OCI-LY1 (cell line): ENCODE measurements around the gene CDK5R2.

Experiments used
- H2AFZ ChIP-seq: fragments of 200-600 bp; sonication (generic), shearing (Covaris generic); 2 replicates; pipeline ENCODE4 v1.6.0; 2014; ENCODE audit warnings: antibody characterized with exemption, mild to moderate bottlenecking, low read length
- H3F3A ChIP-seq: fragments of 200-600 bp; sonication (generic), shearing (Covaris generic); 2 replicates; pipeline ENCODE4 v1.6.0; 2014; ENCODE audit warnings: mild to moderate bottlenecking, antibody characterized with exemption, low read length, moderate library complexity; ENCODE audit not compliant: insufficient read depth
- H3K27ac ChIP-seq: fragments of 200-600 bp; sonication (generic); 2 replicates; pipeline ENCODE4 v1.5.1; 2014; ENCODE audit warnings: low read length, mixed run types, mild to moderate bottlenecking, low read depth; ENCODE audit not compliant: poor library complexity, severe bottlenecking
- H3K27me3 ChIP-seq: fragments of 200-600 bp; sonication (generic); 2 replicates; pipeline ENCODE4 v1.6.0; 2014; ENCODE audit warnings: antibody characterized with exemption, mild to moderate bottlenecking, low read length, moderate library complexity; ENCODE audit not compliant: insufficient read depth
- H3K36me3 ChIP-seq: fragments of 200-600 bp; sonication (generic); 2 replicates; pipeline ENCODE4 v1.6.1; 2014; ENCODE audit warnings: mild to moderate bottlenecking, antibody characterized with exemption, low read length, moderate library complexity, mixed read lengths; ENCODE audit not compliant: insufficient read depth
- H3K4me1 ChIP-seq: fragments of 200-600 bp; sonication (generic); 2 replicates; pipeline ENCODE4 v1.5.1; 2014; ENCODE audit warnings: mild to moderate bottlenecking, low read length, moderate library complexity; ENCODE audit not compliant: insufficient read depth, severe bottlenecking
- H3K4me2 ChIP-seq: fragments of 200-600 bp; sonication (generic), shearing (Covaris generic); 2 replicates; pipeline ENCODE4 v1.6.1; 2014; ENCODE audit warnings: low read length
- H3K4me3 ChIP-seq: fragments of 200-600 bp; sonication (generic); 2 replicates; pipeline ENCODE4 v1.5.1; 2014; ENCODE audit warnings: low read length, low read depth, mild to moderate bottlenecking, mixed read lengths; ENCODE audit not compliant: poor library complexity, severe bottlenecking
- H3K79me2 ChIP-seq: fragments of 200-600 bp; shearing (Covaris generic); 2 replicates; pipeline ENCODE4 v1.6.1; 2016; ENCODE audit warnings: mixed run types, low read length, mixed read lengths; ENCODE audit not compliant: insufficient read depth
- H3K9ac ChIP-seq: fragments of 200-600 bp; sonication (generic), shearing (Covaris generic); 2 replicates; pipeline ENCODE4 v1.6.1; 2014; ENCODE audit warnings: mild to moderate bottlenecking, low read length, mixed read lengths
- H3K9me2 ChIP-seq: fragments of 200-600 bp; sonication (generic), shearing (Covaris generic); 2 replicates; pipeline ENCODE4 v1.6.1; 2014; ENCODE audit warnings: low read depth, mild to moderate bottlenecking, low read length, mixed read lengths
- H3K9me3 ChIP-seq: fragments of 200-600 bp; shearing (Covaris generic); 2 replicates; pipeline ENCODE4 v1.6.1; 2014; ENCODE audit warnings: low read length, mixed read lengths
- H4K20me1 ChIP-seq: fragments of 200-600 bp; sonication (generic), shearing (Covaris generic); 2 replicates; pipeline ENCODE4 v1.6.0; 2016; ENCODE audit warnings: mild to moderate bottlenecking, low read length; ENCODE audit not compliant: insufficient read depth
- CTCF ChIP-seq: fragments of 200-600 bp; sonication (generic), shearing (Covaris generic); IDR thresholded peaks from 2 replicates; pipeline ENCODE4 v1.5.1; 2017; ENCODE audit warnings: mild to moderate bottlenecking, antibody characterized with exemption, low read length, moderate library complexity, mixed read lengths
- EZH2 ChIP-seq: fragments of 200-600 bp; sonication (generic), shearing (Covaris generic); IDR thresholded peaks from 2 replicates; pipeline ENCODE4 v1.8.0; 2017; ENCODE audit warnings: borderline replicate concordance, mixed run types, mild to moderate bottlenecking, antibody characterized with exemption, low read length, moderate library complexity, mixed read lengths

Gene CDK5R2

GRCh38 chr2:218924757-218925156 is 34.7 kb upstream of the CDK5R2 start:
- Histone ChIP-seq H3K4me3 (no peak overlapping the region), H3F3A (no peaks in the 10 kb centered on the region), H3K4me2 (no peak overlapping the region), H4K20me1 (no peaks in the 10 kb centered on the region), H3K9me3 (no peaks in the 10 kb centered on the region), H3K36me3 (no peaks in the 10 kb centered on the region), H3K9ac (no peak overlapping the region), H3K27ac (no peak overlapping the region), H3K9me2 (no peaks in the 10 kb centered on the region), H3K79me2 (no peaks in the 10 kb centered on the region), H3K4me1 (no peaks in the 10 kb centered on the region), H3K27me3 (no peaks in the 10 kb centered on the region), H2AFZ (no peak overlapping the region)
- TF ChIP-seq CTCF (no peak), EZH2 (no peak)

- H3K36me3 ChIP-seq, result no peaks in the 10 kb centered on the region
- H3K9ac ChIP-seq, result no peak overlapping the region
- TF ChIP-seq CTCF (no peak), EZH2 (no peak)
- H3K27me3 ChIP-seq, result no peaks in the 10 kb centered on the region
- H3K9me2 ChIP-seq, result no peaks in the 10 kb centered on the region
- no peaks in the 10 kb centered on the region for H3F3A ChIP-seq
- no peak overlapping the region for H2AFZ ChIP-seq
- no peaks in the 10 kb centered on the region for H3K9me3 ChIP-seq
- H3K4me3 ChIP-seq, result no peak overlapping the region
- H4K20me1 ChIP-seq, result no peaks in the 10 kb centered on the region
- H3K4me1 ChIP-seq, result no peaks in the 10 kb centered on the region
- no peaks in the 10 kb centered on the region for H3K79me2 ChIP-seq
- H3K4me2 ChIP-seq, result no peak overlapping the region
- H3K27ac ChIP-seq, result no peak overlapping the region
Measured at GRCh38 chr2:218925434-218925833, 34.0 kb upstream of the CDK5R2 start.

- no peaks in the 10 kb centered on the region for H3K9me3 ChIP-seq
- no peak overlapping the region for H3K4me2 ChIP-seq
- H2AFZ ChIP-seq, result no peak overlapping the region
- no peaks in the 10 kb centered on the region for H3K36me3 ChIP-seq
- TF ChIP-seq EZH2 (no peak), CTCF (no peak)
- H3K79me2 ChIP-seq, result no peaks in the 10 kb centered on the region
- H3K9me2 ChIP-seq, result no peaks in the 10 kb centered on the region
- no peaks in the 10 kb centered on the region for H3K27me3 ChIP-seq
- H3K4me3 ChIP-seq, result no peak overlapping the region
- H3K4me1 ChIP-seq, result no peaks in the 10 kb centered on the region
- no peak overlapping the region for H3K27ac ChIP-seq
- H3F3A ChIP-seq, result no peaks in the 10 kb centered on the region
- H3K9ac ChIP-seq, result no peak overlapping the region
- no peaks in the 10 kb centered on the region for H4K20me1 ChIP-seq
Measured at GRCh38 chr2:218927422-218927821, 32.0 kb upstream of the CDK5R2 start.
